DMS153 treated with DMSO at 0.1 percent for 48 hours (cell line): ENCODE results near the gene ADGRF5.

Experiments used
- DNase-seq: peaks from one replicate; lab custom pipeline; 2025; ENCODE audit not compliant: unreplicated experiment; lab: John Stamatoyannopoulos, UW

The ADGRF5 gene

GRCh38 chr6:46932526-46933319, 11.0 kb upstream of the ADGRF5 start:
- no peak for DNase-seq

- no peak for DNase-seq
Observed at GRCh38 chr6:46931416-46931815, 9.7 kb upstream of the ADGRF5 start.

GRCh38 chr6:46930331-46930730, 8.6 kb upstream of the ADGRF5 start:
- no peak for DNase-seq

GRCh38 chr6:46927066-46927465, 5.3 kb upstream of the ADGRF5 start:
- DNase-seq: no peak

GRCh38 chr6:46926481-46926880, 4.7 kb upstream of the ADGRF5 start:
- no peak for DNase-seq

- no peak for DNase-seq
Observed at GRCh38 chr6:46925563-46926253, 4.0 kb upstream of the ADGRF5 start.

- DNase-seq: no peak
Observed at GRCh38 chr6:46923476-46923875, 1.7 kb upstream of the ADGRF5 start.

GRCh38 chr6:46921059-46921458, 679 bp downstream of the ADGRF5 start:
- DNase-seq: no peak

- DNase-seq: no peak
Observed at GRCh38 chr6:46918806-46919205, 2.9 kb downstream of the ADGRF5 start.

GRCh38 chr6:46917002-46917545, 4.7 kb downstream of the ADGRF5 start:
- DNase-seq: no peak

GRCh38 chr6:46915866-46916265, 5.9 kb downstream of the ADGRF5 start:
- no peak for DNase-seq

- no peak for DNase-seq
Observed at GRCh38 chr6:46915380-46915779, 6.4 kb downstream of the ADGRF5 start.

GRCh38 chr6:46914279-46914810, 7.4 kb downstream of the ADGRF5 start:
- DNase-seq: no peak

- DNase-seq: no peak
Observed at GRCh38 chr6:46909371-46909770, 12.4 kb downstream of the ADGRF5 start.

- DNase-seq: no peak
Observed at GRCh38 chr6:46906776-46907175, 15.0 kb downstream of the ADGRF5 start.

GRCh38 chr6:46904117-46904516, 17.6 kb downstream of the ADGRF5 start:
- no peak for DNase-seq

- DNase-seq: no peak
Observed at GRCh38 chr6:46903175-46903574, 18.6 kb downstream of the ADGRF5 start.

- no peak for DNase-seq
Observed at GRCh38 chr6:46901882-46902314, 19.8 kb downstream of the ADGRF5 start.

- no peak for DNase-seq
Observed at GRCh38 chr6:46900266-46900665, 21.5 kb downstream of the ADGRF5 start.

GRCh38 chr6:46899659-46900058, 22.1 kb downstream of the ADGRF5 start:
- no peak for DNase-seq

- no peak for DNase-seq
Observed at GRCh38 chr6:46898006-46898405, 23.7 kb downstream of the ADGRF5 start.

GRCh38 chr6:46896871-46897270, 24.9 kb downstream of the ADGRF5 start:
- no peak for DNase-seq
